HFFc6 (cell line): ENCODE measurements around the gene ATP11A. TPM values are rescaled to one million over a fixed set of nuclear protein-coding genes. Genes with fewer than 3 reads are reported as not detected.
"Not testable (repeated sequence)": the region's sequence is repeated elsewhere in the genome, so short reads cannot be mapped to it uniquely, and the experiment has no call there.

Source experiments
- DNase-seq: peaks from one replicate; pipeline ENCODE4 v3.0.0-alpha.2; 2018
- H3K27ac Mint-ChIP-seq: 2 replicates; pipeline ENCODE4 v1.8.0; 2020; ENCODE audit warnings: mild to moderate bottlenecking, mixed read lengths
- H3K27me3 Mint-ChIP-seq: 2 replicates; pipeline ENCODE4 v1.8.0; 2021; ENCODE audit warnings: mild to moderate bottlenecking, moderate library complexity, mixed read lengths; ENCODE audit not compliant: insufficient read depth
- H3K36me3 Mint-ChIP-seq: 2 replicates; pipeline ENCODE4 v1.8.0; 2021; ENCODE audit warnings: low read depth, mixed read lengths
- H3K4me1 Mint-ChIP-seq: 2 replicates; pipeline ENCODE4 v1.8.0; 2020; ENCODE audit warnings: low read depth, mixed read lengths
- H3K4me3 Mint-ChIP-seq: 2 replicates; pipeline ENCODE4 v1.8.0; 2020; ENCODE audit warnings: mild to moderate bottlenecking, moderate library complexity, mixed read lengths
- H3K9me3 Mint-ChIP-seq: 2 replicates; pipeline ENCODE4 v1.8.0; 2020; ENCODE audit warnings: mild to moderate bottlenecking, mixed read lengths
- total RNA-seq, 6 experiments: library from RNA; stranded (reverse); fragmentation: NEBNext Ultra II Directional; extraction: Animal tissue kit (Norgen Biotek cat#: 25700); gene quantifications; 2 replicates in 1 of 6; 3 replicates in 5 of 6; pipeline ENCODE4 v1.2.3, GENCODE V29; 2021
- TF ChIP-seq, protein P1 (sequence below): fragments of 200-600 bp; sonication (generic); IDR thresholded peaks from 2 replicates; pipeline ENCODE4 v1.5.0; 2021; ENCODE audit warnings: antibody characterized with exemption, mild to moderate bottlenecking

ATP11A gene
- total RNA-seq, 6 experiments from 2014 or later = 4.3 to 29.9 (median 6.5) TPM

DNA sequence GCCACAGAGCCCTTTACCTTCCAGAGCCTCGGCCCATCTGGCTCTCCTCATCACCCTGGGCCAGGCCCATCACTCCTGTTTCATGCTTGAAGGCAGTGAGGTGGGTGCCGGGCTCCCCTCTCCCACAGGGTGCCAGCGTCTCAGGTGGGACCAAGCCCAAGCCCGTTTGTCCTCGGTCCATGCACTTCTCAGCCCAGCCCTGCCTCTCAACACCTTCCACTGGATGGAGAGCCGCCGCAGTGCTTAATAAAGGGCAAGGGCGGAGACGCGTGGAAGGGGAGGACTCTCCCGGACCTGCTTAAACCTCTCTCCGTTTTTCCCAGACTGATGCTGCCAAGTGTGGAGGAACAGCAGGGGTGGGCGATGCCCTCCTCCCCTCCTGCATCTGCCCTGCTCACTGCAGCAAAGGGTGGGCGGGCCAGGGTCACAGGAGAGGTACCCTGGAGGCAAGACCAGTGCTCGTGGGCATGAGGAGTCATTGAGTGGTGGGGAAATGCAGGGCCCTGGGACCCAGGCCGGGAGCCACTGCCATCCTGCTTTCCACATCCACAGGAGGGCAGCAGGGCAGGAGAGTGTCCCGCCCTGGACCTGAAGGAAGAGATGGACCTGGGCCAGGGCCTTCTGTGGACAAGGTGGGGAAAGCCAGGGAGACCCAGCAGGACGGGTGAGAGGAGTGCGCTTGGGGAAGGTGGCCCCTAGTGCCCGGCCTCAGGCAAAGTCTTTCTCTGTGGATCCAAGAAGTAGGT is 9.7 kb upstream of the ATP11A start:
- Mint-ChIP-seq H3K27ac (no peak overlapping the region), H3K4me1 (no peaks in the 10 kb centered on the region), H3K9me3 (no peaks in the 10 kb centered on the region), H3K36me3 (no peaks in the 10 kb centered on the region), H3K27me3 (peaks cover 20% of the 10 kb centered on the region), H3K4me3 (no peak overlapping the region)
- DNase-seq = no peak
- TF ChIP-seq, protein P1, sequence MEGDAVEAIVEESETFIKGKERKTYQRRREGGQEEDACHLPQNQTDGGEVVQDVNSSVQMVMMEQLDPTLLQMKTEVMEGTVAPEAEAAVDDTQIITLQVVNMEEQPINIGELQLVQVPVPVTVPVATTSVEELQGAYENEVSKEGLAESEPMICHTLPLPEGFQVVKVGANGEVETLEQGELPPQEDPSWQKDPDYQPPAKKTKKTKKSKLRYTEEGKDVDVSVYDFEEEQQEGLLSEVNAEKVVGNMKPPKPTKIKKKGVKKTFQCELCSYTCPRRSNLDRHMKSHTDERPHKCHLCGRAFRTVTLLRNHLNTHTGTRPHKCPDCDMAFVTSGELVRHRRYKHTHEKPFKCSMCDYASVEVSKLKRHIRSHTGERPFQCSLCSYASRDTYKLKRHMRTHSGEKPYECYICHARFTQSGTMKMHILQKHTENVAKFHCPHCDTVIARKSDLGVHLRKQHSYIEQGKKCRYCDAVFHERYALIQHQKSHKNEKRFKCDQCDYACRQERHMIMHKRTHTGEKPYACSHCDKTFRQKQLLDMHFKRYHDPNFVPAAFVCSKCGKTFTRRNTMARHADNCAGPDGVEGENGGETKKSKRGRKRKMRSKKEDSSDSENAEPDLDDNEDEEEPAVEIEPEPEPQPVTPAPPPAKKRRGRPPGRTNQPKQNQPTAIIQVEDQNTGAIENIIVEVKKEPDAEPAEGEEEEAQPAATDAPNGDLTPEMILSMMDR = no peak

GRCh38 chr13:112680741-112681360 is 9.0 kb upstream of the ATP11A start:
- Mint-ChIP-seq H3K27me3 (peaks cover 19% of the 10 kb centered on the region), H3K9me3 (no peaks in the 10 kb centered on the region), H3K36me3 (no peaks in the 10 kb centered on the region), H3K4me1 (no peaks in the 10 kb centered on the region), H3K4me3 (no peak overlapping the region), H3K27ac (no peak overlapping the region)
- TF ChIP-seq, protein P1 = no peak
- DNase-seq = no peak

GRCh38 chr13:112683581-112683980 is 6.3 kb upstream of the ATP11A start:
- no peak overlapping the region for H3K4me3 Mint-ChIP-seq
- H3K36me3 Mint-ChIP-seq = no peaks in the 10 kb centered on the region
- H3K4me1 Mint-ChIP-seq = no peaks in the 10 kb centered on the region
- H3K9me3 Mint-ChIP-seq = no peaks in the 10 kb centered on the region
- TF ChIP-seq, protein P1 = no peak
- H3K27ac Mint-ChIP-seq = no peak overlapping the region
- DNase-seq = no peak
- peaks cover 15% of the 10 kb centered on the region for H3K27me3 Mint-ChIP-seq

GRCh38 chr13:112684071-112684845 is 5.6 kb upstream of the ATP11A start:
- Mint-ChIP-seq H3K27me3 (peaks cover 13% of the 10 kb centered on the region), H3K4me1 (no peaks in the 10 kb centered on the region), H3K27ac (no peak overlapping the region), H3K36me3 (no peaks in the 10 kb centered on the region), H3K4me3 (no peak overlapping the region), H3K9me3 (no peaks in the 10 kb centered on the region)
- no peak for DNase-seq
- TF ChIP-seq, protein P1 = no peak

DNA sequence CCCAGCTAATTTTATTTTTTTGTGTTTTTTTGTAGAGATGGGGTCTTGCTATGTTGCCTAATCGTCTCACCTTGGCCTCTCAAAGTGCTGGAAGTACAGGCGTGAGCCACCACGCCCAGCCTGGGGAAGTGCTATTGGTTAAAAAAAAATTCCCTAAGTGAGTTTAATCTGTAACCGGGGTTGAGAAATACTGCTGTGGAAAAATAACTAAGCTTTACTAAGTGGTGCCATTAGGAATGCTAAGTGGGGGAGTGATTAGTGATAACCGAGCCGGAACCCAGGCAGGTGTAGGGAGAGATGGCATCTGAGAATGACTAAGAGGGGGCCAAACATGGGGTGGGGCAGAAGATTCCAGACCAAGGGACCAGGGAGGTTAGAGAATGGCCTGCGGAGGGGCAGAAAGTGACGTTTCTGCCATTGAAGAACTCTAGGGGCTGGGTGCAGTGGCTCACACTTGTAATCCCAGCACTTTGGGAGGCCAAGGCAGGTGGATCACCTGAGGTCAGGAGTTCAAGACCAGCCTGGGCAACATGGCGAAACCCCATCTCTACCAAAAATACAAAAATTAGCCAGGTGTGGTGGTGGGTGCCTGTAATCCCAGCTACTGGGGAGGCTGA is 4.5 kb upstream of the ATP11A start:
- H3K36me3 Mint-ChIP-seq, H3K4me1 Mint-ChIP-seq, H3K4me3 Mint-ChIP-seq, H3K9me3 Mint-ChIP-seq, DNase-seq, H3K27ac Mint-ChIP-seq: not testable (repeated sequence)
- peaks cover 11% of the 10 kb centered on the region for H3K27me3 Mint-ChIP-seq
